Duodenal mucosa (tissue), 2 donors: ENCODE measurements around the gene OR2T1.
"Not testable (repeated sequence)": the region's sequence is repeated elsewhere in the genome, so short reads cannot be mapped to it uniquely, and the experiment has no call there.

Experiments used
- H3K27ac ChIP-seq: one replicate; pipeline ENCODE4 v1.7.0; 2013; ENCODE audit warnings: low read depth, low read length
- H3K27me3 ChIP-seq, 2 donors: one replicate each; pipeline ENCODE4 v1.7.0; 2013; ENCODE audit warnings: low read length in 2 of 2, control low read depth in 1 of 2; ENCODE audit not compliant: insufficient read depth in 2 of 2, control insufficient read depth in 1 of 2
- H3K36me3 ChIP-seq, 2 donors: one replicate each; pipeline ENCODE4 v1.7.0; 2013; ENCODE audit warnings: low read length in 2 of 2, control low read depth in 1 of 2; ENCODE audit not compliant: insufficient read depth in 2 of 2, control insufficient read depth in 1 of 2
- H3K4me1 ChIP-seq, 2 donors: one replicate each; pipeline ENCODE4 v1.7.0; 2013; ENCODE audit warnings: low read length in 2 of 2, control low read depth in 1 of 2; ENCODE audit not compliant: insufficient read depth in 2 of 2, control insufficient read depth in 1 of 2
- H3K4me3 ChIP-seq, 2 donors: one replicate each; pipeline ENCODE4 v1.7.0; 2013; ENCODE audit warnings: low read length in 2 of 2, low read depth in 1 of 2
- H3K9ac ChIP-seq, 2 donors: one replicate each; pipeline ENCODE4 v1.7.0; 2013; ENCODE audit warnings: low read length in 2 of 2, low read depth in 1 of 2
- H3K9me3 ChIP-seq, 2 donors: one replicate each; pipeline ENCODE4 v1.7.0; 2013; ENCODE audit warnings: low read length in 2 of 2, control low read depth in 1 of 2; ENCODE audit not compliant: control insufficient read depth in 1 of 2

The OR2T1 gene

GRCh38 chr1:248393050-248393449, 9.8 kb upstream of the OR2T1 start:
- no peak overlapping the region for H3K4me3 ChIP-seq
- no peaks in the 10 kb centered on the region for H3K36me3 ChIP-seq
- no peaks in the 10 kb centered on the region for H3K4me1 ChIP-seq
- H3K9me3 ChIP-seq: peaks cover 0 to 6% of the 10 kb centered on the region in 2 donors
- no peaks in the 10 kb centered on the region for H3K27me3 ChIP-seq
- no peak overlapping the region for H3K9ac ChIP-seq
- H3K27ac ChIP-seq: no peak overlapping the region

GRCh38 chr1:248404024-248404423, 1.2 kb downstream of the OR2T1 start:
- Histone ChIP-seq H3K4me1 (no peaks in the 10 kb centered on the region), H3K36me3 (no peaks in the 10 kb centered on the region), H3K27me3 (no peaks in the 10 kb centered on the region), H3K9me3 (peaks cover 4 to 15% of the 10 kb centered on the region in 2 donors), H3K9ac (no peak overlapping the region), H3K4me3 (no peak overlapping the region), H3K27ac (no peak overlapping the region)

GRCh38 chr1:248406721-248407692, 4.2 kb downstream of the OR2T1 start:
- Histone ChIP-seq H3K9ac (no peak overlapping the region), H3K4me1 (no peaks in the 10 kb centered on the region), H3K9me3 (peaks cover 4 to 22% of the 10 kb centered on the region in 2 donors), H3K4me3 (no peak overlapping the region), H3K27me3 (no peaks in the 10 kb centered on the region), H3K36me3 (no peaks in the 10 kb centered on the region), H3K27ac (no peak overlapping the region)

GRCh38 chr1:248416226-248416625, 13.4 kb downstream of the OR2T1 start:
- Histone ChIP-seq H3K27ac (no peak overlapping the region), H3K4me3 (no peak overlapping the region), H3K9me3 (peaks cover 5 to 15% of the 10 kb centered on the region in 2 donors), H3K27me3 (no peaks in the 10 kb centered on the region), H3K36me3 (no peaks in the 10 kb centered on the region), H3K4me1 (no peaks in the 10 kb centered on the region), H3K9ac (no peak overlapping the region)

GRCh38 chr1:248417854-248418253, 15.0 kb downstream of the OR2T1 start:
- Histone ChIP-seq H3K4me3 (no peak overlapping the region), H3K9ac (no peak overlapping the region), H3K27me3 (no peaks in the 10 kb centered on the region), H3K27ac (no peak overlapping the region), H3K36me3 (no peaks in the 10 kb centered on the region), H3K4me1 (no peaks in the 10 kb centered on the region), H3K9me3 (peaks cover 7 to 15% of the 10 kb centered on the region in 2 donors)

GRCh38 chr1:248421384-248421783, 18.5 kb downstream of the OR2T1 start:
- Histone ChIP-seq H3K4me1 (no peaks in the 10 kb centered on the region), H3K27me3 (no peaks in the 10 kb centered on the region), H3K9ac (no peak overlapping the region), H3K36me3 (no peaks in the 10 kb centered on the region), H3K27ac (no peak overlapping the region), H3K4me3 (no peak overlapping the region), H3K9me3 (peaks cover 7 to 14% of the 10 kb centered on the region in 2 donors)

- not testable (repeated sequence) for H3K4me1 ChIP-seq, H3K36me3 ChIP-seq, H3K27ac ChIP-seq, H3K27me3 ChIP-seq, H3K9ac ChIP-seq, H3K4me3 ChIP-seq, H3K9me3 ChIP-seq
Measured at GRCh38 chr1:248427526-248428191, 24.8 kb downstream of the OR2T1 start.

- H3K9me3 ChIP-seq, H3K27ac ChIP-seq, H3K36me3 ChIP-seq: not testable (repeated sequence)
Measured at GRCh38 chr1:248428192-248428533, 25.3 kb downstream of the OR2T1 start.

GRCh38 chr1:248431683-248432082, 28.8 kb downstream of the OR2T1 start:
- not testable (repeated sequence) for H3K4me3 ChIP-seq, H3K9ac ChIP-seq, H3K4me1 ChIP-seq, H3K36me3 ChIP-seq, H3K9me3 ChIP-seq, H3K27me3 ChIP-seq, H3K27ac ChIP-seq

More at GRCh38 chr1:248428192-248428533, 25.3 kb downstream of the OR2T1 start:
- H3K27me3 ChIP-seq, H3K4me1 ChIP-seq, H3K4me3 ChIP-seq, H3K9ac ChIP-seq: not testable (repeated sequence)

- not testable (repeated sequence) for H3K27me3 ChIP-seq, H3K4me1 ChIP-seq, H3K36me3 ChIP-seq, H3K4me3 ChIP-seq, H3K9me3 ChIP-seq, H3K27ac ChIP-seq, H3K9ac ChIP-seq
Measured at GRCh38 chr1:248432201-248432600, 29.4 kb downstream of the OR2T1 start.
